Stomach (tissue), 4 donors: Measurements from ENCODE around the gene NDP.

ENCODE experiments used
- EP300 ChIP-seq: sonication (generic); formaldehyde crosslinking; IDR thresholded peaks from one replicate; pipeline ENCODE4 v1.6.1; 2017; ENCODE audit warnings: antibody characterized with exemption
- POLR2A ChIP-seq, 4 donors: fragments of 450-650 bp; IDR thresholded peaks; one replicate each; pipeline ENCODE4 v1.6.1; 2016; ENCODE audit warnings: antibody characterized with exemption in 4 of 4, control low read depth in 2 of 4, mild to moderate bottlenecking in 1 of 4, moderate library complexity in 1 of 4

GRCh38 chrX:43986083-43986482 lies 12.9 kb upstream of the NDP start:
- TF ChIP-seq EP300 (no peak), POLR2A (IDR thresholded peaks at IDR 0.05) (no peak)
